ENCODE measurements around the gene UBE2D2. TPM values are rescaled to one million over a fixed set of nuclear protein-coding genes. Genes with fewer than 3 reads are reported as not detected.

Gene UBE2D2
- total RNA-seq, 1 donor from 2014 or later, result 214 TPM

DNA sequence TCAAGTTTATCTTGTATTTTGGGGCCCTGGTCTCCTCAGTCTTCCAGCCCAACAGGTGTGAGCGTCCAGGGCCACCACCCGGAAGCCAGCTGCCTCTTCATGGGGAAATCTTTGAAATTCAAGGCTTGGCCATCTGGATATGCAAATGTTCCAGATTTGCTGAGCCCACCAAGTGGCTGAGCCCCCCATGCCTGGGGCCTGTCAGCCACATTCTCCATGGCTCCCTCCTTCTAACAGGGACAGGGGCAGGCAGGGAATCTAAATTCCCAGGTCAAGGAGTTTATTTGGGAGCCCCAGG lies 72.8 kb downstream of the UBE2D2 start:
- TF ChIP-seq, protein P1, sequence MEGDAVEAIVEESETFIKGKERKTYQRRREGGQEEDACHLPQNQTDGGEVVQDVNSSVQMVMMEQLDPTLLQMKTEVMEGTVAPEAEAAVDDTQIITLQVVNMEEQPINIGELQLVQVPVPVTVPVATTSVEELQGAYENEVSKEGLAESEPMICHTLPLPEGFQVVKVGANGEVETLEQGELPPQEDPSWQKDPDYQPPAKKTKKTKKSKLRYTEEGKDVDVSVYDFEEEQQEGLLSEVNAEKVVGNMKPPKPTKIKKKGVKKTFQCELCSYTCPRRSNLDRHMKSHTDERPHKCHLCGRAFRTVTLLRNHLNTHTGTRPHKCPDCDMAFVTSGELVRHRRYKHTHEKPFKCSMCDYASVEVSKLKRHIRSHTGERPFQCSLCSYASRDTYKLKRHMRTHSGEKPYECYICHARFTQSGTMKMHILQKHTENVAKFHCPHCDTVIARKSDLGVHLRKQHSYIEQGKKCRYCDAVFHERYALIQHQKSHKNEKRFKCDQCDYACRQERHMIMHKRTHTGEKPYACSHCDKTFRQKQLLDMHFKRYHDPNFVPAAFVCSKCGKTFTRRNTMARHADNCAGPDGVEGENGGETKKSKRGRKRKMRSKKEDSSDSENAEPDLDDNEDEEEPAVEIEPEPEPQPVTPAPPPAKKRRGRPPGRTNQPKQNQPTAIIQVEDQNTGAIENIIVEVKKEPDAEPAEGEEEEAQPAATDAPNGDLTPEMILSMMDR (IDR thresholded peaks at IDR 0.05; ENCODE audit: unreplicated experiment), result no peak
- DNase-seq (ENCODE audit: low spot score), result no peak
- Mint-ChIP-seq H3K9me3 (ENCODE audit: unreplicated experiment) (no peaks in the 10 kb centered on the region), H3K4me3 (ENCODE audit: unreplicated experiment) (no peak overlapping the region), H3K36me3 (ENCODE audit: low read depth, unreplicated experiment) (peaks cover 13% of the 10 kb centered on the region), H3K27me3 (ENCODE audit: unreplicated experiment) (peaks cover 13% of the 10 kb centered on the region), H3K27ac (ENCODE audit: unreplicated experiment) (no peak overlapping the region), H3K4me1 (ENCODE audit: unreplicated experiment) (peaks cover 32% of the 10 kb centered on the region)

DNA sequence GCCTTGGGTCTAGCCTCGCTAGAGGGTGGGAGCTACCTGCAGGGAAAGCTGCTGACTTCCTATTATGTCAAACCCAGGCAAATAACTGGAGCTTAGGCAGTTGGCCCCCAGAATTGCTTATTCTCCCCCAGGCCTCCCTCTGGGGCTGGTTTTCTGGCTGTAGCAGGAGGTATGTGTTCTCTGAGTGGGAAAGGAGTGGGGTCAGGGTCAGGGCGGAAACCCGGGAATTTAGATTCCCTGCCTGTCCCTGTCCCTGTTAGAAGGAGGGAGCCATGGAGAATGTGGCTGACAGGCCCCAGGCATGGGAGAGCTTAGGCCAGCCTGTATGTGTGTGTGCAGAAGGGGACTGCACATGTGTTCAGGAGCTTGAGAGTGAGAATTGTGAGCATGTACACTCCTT lies 73.4 kb downstream of the UBE2D2 start:
- TF ChIP-seq, protein P1 (IDR thresholded peaks at IDR 0.05; ENCODE audit: unreplicated experiment), result no peak
- Mint-ChIP-seq H3K27ac (ENCODE audit: unreplicated experiment) (no peak overlapping the region), H3K4me3 (ENCODE audit: unreplicated experiment) (peak overlapping the region; percentile 31), H3K27me3 (ENCODE audit: unreplicated experiment) (peaks cover 13% of the 10 kb centered on the region), H3K4me1 (ENCODE audit: unreplicated experiment) (peaks cover 32% of the 10 kb centered on the region), H3K36me3 (ENCODE audit: low read depth, unreplicated experiment) (peaks cover 13% of the 10 kb centered on the region), H3K9me3 (ENCODE audit: unreplicated experiment) (no peaks in the 10 kb centered on the region)
- DNase-seq (ENCODE audit: low spot score), result no peak

DNA sequence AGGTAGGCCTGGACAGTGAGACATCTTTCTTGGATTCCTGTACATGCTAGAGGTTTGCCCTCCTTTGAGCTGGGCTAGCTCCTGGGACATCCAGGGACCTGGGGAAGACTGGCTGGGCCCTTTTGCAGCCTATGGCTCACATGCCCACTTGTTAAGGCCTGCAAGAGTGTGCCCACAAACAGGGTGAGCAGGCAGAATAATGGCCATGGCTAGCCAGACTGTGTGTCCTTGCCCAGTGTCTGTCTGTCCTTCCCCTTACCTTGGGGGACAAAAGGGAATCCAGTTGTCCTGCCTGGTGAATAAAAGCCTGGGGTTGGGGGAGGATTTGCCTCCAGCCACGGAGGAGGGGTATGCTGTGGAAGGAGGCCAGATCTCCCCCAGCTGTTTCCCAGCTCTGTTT lies 74.1 kb downstream of the UBE2D2 start:
- peaks cover 13% of the 10 kb centered on the region for H3K36me3 Mint-ChIP-seq (ENCODE audit: low read depth, unreplicated experiment)
- peaks cover 13% of the 10 kb centered on the region for H3K27me3 Mint-ChIP-seq (ENCODE audit: unreplicated experiment)
- TF ChIP-seq, protein P1 (IDR thresholded peaks at IDR 0.05; ENCODE audit: unreplicated experiment), result no peak
- no peaks in the 10 kb centered on the region for H3K9me3 Mint-ChIP-seq (ENCODE audit: unreplicated experiment)
- no peak overlapping the region for H3K27ac Mint-ChIP-seq (ENCODE audit: unreplicated experiment)
- H3K4me3 Mint-ChIP-seq (ENCODE audit: unreplicated experiment), result no peak overlapping the region
- no peak for DNase-seq (ENCODE audit: low spot score)
- H3K4me1 Mint-ChIP-seq (ENCODE audit: unreplicated experiment), result peaks cover 37% of the 10 kb centered on the region

DNA sequence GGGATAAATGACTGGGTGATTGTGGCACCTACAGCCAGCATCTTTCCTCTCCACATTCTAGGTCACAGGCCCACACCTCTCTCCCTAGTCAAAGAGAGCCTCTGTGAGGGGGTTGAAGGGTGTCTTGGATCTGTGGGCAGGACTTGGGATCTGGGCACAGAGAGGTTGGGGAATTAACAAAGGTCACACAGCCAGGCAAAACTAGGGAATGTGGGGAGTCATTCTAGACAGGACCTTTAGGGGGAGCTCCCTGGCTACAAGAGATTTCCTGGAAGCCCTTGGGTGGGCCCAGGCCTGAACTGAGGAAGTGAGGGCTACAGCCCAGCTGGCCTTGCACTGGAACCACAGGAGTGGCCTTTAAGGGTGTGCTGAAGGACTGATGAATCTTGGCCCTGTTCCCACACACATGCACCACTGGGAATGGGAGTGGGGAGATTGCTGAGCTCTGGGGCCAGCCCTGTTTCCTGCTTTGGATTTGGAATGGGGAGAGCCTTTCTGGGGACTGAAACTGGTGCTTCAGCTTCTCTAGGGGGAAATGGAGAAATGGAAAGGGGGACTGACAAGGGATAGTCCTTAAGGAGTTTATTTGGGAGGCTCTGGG lies 74.6 kb downstream of the UBE2D2 start:
- peak overlapping the region; percentile 64 for H3K4me3 Mint-ChIP-seq (ENCODE audit: unreplicated experiment)

DNA sequence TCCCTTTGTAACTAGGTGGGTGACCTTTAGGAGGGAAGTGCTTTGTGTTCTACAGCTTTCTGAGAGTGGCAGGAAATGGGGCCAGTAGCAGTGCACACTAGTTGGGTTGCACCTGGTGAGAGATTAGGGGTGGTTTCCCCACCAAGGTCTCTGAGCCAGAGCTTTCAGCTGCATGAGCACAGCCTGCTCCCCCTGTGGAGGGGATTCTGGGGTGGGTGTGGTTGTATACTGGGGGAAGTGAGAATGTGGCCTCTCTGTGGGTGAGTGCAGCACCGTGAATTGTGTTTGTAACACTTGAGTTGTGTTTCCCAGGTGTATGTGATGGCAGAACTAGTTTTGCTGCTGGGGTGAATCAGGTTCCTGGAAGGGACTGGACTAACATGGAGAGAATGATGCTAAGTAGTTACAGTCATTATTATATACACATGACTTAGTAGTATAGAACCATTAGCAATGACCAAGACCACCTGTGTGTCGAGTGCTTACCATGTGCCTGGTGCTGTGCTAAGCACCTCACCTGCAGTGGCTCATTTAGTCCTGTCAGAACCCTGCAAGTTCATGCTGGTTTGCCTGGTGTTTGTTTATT lies 75.2 kb downstream of the UBE2D2 start:
- H3K4me1 Mint-ChIP-seq (ENCODE audit: unreplicated experiment), result peaks cover 34% of the 10 kb centered on the region
- peak overlapping the region; percentile 88 for H3K27ac Mint-ChIP-seq (ENCODE audit: unreplicated experiment)
- H3K4me3 Mint-ChIP-seq (ENCODE audit: unreplicated experiment), result peak overlapping the region; percentile 64
- peaks cover 10% of the 10 kb centered on the region for H3K27me3 Mint-ChIP-seq (ENCODE audit: unreplicated experiment)
- no peaks in the 10 kb centered on the region for H3K9me3 Mint-ChIP-seq (ENCODE audit: unreplicated experiment)
- TF ChIP-seq, protein P1 (IDR thresholded peaks at IDR 0.05; ENCODE audit: unreplicated experiment), result no peak
- peaks cover 13% of the 10 kb centered on the region for H3K36me3 Mint-ChIP-seq (ENCODE audit: low read depth, unreplicated experiment)
- peak; percentile 11 for DNase-seq (ENCODE audit: low spot score)

More for the DNA sequence above, 74.6 kb downstream of the UBE2D2 start:
- Mint-ChIP-seq H3K27me3 (ENCODE audit: unreplicated experiment) (peaks cover 15% of the 10 kb centered on the region), H3K4me1 (ENCODE audit: unreplicated experiment) (peaks cover 34% of the 10 kb centered on the region), H3K9me3 (ENCODE audit: unreplicated experiment) (no peaks in the 10 kb centered on the region), H3K36me3 (ENCODE audit: low read depth, unreplicated experiment) (peaks cover 13% of the 10 kb centered on the region), H3K27ac (ENCODE audit: unreplicated experiment) (peak overlapping the region; percentile 88)
- DNase-seq (ENCODE audit: low spot score), result peak; percentile 42
- TF ChIP-seq, protein P1 (IDR thresholded peaks at IDR 0.05; ENCODE audit: unreplicated experiment), result peak; percentile 54

Data from endothelial cell (in vitro differentiated cells).